ENCODE data around the gene ZNF414.

DNA sequence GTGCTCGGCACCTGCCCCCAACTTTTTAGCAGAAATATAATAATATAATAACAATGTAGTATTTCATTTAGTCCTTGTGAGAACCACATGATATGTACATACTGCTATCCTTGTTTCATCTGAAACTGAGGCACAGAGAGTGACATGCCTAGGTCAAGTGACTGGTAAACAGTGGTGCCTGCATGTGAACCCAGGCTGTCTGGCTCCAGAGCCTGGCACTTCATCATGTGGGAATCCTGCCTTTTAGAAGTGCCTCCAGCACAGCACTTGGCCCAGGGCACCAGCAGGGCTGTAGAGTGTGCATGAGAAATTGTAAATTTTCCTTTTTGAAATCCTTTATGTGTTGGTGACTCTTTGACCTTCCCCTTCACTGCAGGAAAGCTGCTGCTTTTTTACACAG is 39.0 kb downstream of the ZNF414 start:
- TF ChIP-seq, protein P1, sequence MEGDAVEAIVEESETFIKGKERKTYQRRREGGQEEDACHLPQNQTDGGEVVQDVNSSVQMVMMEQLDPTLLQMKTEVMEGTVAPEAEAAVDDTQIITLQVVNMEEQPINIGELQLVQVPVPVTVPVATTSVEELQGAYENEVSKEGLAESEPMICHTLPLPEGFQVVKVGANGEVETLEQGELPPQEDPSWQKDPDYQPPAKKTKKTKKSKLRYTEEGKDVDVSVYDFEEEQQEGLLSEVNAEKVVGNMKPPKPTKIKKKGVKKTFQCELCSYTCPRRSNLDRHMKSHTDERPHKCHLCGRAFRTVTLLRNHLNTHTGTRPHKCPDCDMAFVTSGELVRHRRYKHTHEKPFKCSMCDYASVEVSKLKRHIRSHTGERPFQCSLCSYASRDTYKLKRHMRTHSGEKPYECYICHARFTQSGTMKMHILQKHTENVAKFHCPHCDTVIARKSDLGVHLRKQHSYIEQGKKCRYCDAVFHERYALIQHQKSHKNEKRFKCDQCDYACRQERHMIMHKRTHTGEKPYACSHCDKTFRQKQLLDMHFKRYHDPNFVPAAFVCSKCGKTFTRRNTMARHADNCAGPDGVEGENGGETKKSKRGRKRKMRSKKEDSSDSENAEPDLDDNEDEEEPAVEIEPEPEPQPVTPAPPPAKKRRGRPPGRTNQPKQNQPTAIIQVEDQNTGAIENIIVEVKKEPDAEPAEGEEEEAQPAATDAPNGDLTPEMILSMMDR (conservative IDR thresholded peaks at IDR 0.05; ENCODE audit: low read length), result no peak
- TF ChIP-seq EZH2phosphoT487 (IDR thresholded peaks at IDR 0.05; ENCODE audit: borderline replicate concordance), result no peak
